Measurements from ENCODE around the gene RIMBP2. TPM values are rescaled to one million over a fixed set of nuclear protein-coding genes. Genes with fewer than 3 reads are reported as not detected.

Gene RIMBP2, protein sequence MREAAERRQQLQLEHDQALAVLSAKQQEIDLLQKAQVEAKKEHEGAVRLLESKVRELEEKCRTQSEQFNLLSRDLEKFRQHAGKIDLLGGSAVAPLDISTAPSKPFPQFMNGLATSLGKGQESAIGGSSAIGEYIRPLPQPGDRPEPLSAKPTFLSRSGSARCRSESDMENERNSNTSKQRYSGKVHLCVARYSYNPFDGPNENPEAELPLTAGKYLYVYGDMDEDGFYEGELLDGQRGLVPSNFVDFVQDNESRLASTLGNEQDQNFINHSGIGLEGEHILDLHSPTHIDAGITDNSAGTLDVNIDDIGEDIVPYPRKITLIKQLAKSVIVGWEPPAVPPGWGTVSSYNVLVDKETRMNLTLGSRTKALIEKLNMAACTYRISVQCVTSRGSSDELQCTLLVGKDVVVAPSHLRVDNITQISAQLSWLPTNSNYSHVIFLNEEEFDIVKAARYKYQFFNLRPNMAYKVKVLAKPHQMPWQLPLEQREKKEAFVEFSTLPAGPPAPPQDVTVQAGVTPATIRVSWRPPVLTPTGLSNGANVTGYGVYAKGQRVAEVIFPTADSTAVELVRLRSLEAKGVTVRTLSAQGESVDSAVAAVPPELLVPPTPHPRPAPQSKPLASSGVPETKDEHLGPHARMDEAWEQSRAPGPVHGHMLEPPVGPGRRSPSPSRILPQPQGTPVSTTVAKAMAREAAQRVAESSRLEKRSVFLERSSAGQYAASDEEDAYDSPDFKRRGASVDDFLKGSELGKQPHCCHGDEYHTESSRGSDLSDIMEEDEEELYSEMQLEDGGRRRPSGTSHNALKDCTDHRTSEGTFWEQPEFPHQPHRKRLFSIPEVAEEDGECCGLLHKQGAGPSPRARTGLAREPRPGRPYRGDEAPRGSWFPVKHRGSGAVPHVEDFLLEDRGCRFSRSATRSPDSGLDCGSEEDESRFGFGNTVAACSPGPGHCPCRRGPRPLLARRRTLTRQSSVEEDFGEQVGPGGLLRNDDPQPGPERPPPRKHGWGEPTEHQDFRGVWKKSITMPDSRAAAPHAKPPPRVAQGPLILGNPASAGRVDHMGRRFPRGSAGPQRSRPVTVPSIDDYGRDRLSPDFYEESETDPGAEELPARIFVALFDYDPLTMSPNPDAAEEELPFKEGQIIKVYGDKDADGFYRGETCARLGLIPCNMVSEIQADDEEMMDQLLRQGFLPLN (N-terminal part only)
- 1 to 10 TPM in 2 of 4 donors, under 1 TPM in 1, not detected in 1; 0.22 to 1.4 (median 1.2) TPM for total RNA-seq

DNA sequence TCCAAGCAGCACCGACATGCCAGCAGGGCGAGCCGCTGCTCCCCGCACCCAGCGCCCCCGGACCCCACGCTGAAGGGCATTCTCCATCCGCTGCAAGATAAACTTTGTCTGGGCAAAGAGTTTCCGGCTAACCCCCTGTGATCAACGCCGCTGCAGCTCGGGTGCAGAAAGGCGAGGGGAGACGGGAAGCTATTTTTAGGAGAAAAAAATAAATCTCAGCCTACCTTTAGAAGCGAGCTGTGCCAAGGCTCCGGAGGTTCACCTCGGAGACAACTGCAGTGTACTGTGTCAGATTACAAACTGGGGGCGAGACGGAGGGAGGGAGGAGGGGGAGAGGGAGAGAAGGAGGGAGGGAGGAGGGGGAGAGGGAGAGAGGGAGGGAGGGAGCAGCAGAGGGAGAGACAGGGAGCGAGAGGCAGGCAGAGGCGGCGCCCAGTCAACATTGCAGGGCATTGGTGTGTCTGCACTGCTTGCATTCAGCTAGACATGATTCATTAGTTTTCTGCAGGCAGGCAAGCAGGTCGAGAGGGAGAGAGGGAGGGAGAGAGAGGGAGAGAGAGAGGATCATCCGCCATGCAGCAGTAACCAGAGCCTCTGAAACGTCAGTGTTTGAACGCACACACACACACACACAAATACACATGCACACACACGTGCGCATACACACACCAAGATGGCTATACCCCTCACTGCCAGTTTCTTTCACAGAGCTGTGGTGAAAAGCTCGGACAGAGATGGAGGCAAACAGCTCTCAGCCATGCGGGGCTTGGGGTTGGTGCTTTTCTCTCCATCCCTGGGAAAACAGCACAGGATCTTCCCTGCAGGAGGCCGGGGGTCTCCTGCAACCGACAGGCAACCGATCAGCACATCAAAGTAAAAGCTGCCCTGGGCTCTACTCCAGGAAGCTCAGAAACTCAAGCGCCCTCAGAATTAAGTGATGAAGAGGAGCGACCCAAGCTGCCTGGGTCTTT lies at the start of gene RIMBP2:
Gene RIMBP2 (minus strand): TSS at position 302 of the 971 bp plus-strand sequence. CDS start 237,286 bp downstream, outside the sequence.
- peaks cover 0 to 37% (median 11%) of the 10 kb centered on the region in 4 donors for H3K4me1 ChIP-seq
- no peak for DNase-seq (ENCODE audit: low spot score in 2 of 2)
- H3K9me3 ChIP-seq = peaks cover 0 to 12% (median 0%) of the 10 kb centered on the region in 4 donors
- WGBS, 2 donors = 2% methylated on average over 32 to 34 of the region's 35 CpGs
- H3K27me3 ChIP-seq = peaks cover 0 to 39% of the 10 kb centered on the region in 2 donors
- H3K27ac ChIP-seq = peak within 1 kb of the TSS in 1 of 4 donors; percentile 41
- TF ChIP-seq EP300 (IDR thresholded peaks at IDR 0.05) = no peak
- no peak for TF ChIP-seq POLR2A (IDR thresholded peaks at IDR 0.05)
- TF ChIP-seq, protein P1, sequence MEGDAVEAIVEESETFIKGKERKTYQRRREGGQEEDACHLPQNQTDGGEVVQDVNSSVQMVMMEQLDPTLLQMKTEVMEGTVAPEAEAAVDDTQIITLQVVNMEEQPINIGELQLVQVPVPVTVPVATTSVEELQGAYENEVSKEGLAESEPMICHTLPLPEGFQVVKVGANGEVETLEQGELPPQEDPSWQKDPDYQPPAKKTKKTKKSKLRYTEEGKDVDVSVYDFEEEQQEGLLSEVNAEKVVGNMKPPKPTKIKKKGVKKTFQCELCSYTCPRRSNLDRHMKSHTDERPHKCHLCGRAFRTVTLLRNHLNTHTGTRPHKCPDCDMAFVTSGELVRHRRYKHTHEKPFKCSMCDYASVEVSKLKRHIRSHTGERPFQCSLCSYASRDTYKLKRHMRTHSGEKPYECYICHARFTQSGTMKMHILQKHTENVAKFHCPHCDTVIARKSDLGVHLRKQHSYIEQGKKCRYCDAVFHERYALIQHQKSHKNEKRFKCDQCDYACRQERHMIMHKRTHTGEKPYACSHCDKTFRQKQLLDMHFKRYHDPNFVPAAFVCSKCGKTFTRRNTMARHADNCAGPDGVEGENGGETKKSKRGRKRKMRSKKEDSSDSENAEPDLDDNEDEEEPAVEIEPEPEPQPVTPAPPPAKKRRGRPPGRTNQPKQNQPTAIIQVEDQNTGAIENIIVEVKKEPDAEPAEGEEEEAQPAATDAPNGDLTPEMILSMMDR (IDR thresholded peaks at IDR 0.05) = no peak
- peak within 1 kb of the TSS in 2 of 4 donors; percentile 0 to 46 for H3K4me3 ChIP-seq
- no peaks in the 10 kb centered on the region for H3K36me3 ChIP-seq

DNA sequence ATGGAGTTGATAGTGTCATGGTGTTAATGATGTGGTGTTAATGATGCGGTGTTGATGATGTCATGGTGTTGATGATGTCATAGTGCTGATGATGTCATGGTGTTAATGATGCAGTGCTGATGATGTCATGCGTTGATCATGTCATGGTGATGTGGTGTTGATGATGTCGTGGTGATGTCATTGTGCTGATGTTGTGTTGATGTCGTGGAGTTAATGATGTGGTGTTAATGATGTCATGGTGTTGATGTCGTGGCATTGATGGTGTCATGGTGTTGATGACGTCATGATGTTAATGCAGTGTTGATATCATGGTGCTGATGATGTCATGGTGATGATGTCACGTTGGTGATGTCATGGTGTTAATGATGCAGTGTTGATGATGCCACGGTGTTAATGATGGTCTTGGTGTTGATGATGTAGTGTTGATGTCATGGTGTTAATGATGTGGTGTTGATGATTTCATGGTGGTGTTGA lies 49.1 kb upstream of the RIMBP2 start:
- peaks cover 0 to 20% of the 10 kb centered on the region in 2 donors for H3K27me3 ChIP-seq
- TF ChIP-seq POLR2A (IDR thresholded peaks at IDR 0.05) (no peak), EP300 (IDR thresholded peaks at IDR 0.05) (no peak)
- TF ChIP-seq, protein P1 (IDR thresholded peaks at IDR 0.05) = no peak

DNA sequence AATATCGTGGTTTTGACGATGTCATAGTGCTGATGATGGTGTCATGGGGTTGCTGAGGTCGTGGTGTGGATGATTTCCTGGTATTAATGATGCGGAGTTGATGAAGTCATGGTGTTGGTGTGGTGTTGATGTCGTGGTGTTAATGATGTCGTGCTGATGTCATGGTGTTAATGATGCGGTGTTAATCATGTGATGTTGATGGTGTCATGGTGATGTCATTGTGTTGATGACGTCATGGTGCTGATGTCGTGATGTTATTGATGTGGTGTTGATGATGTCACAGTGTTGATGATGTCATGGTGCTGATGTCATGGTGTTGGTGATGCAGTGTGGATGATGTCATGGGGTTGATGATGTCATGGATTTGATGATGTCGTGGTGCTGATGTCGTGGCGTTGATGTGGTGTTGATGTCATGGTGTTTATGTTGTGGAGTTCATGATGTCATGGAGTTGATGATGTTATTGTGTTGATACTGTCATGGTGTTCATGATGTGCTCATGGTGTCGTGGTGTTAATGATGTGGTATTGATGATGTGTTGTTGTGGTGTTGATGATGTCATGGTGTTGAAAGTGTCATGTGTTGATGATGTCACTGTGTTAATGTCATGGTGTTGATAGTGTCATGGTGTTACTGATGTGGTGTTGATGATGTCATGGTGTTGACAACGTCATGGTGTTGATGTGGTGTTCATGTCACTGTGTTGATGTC lies 48.5 kb upstream of the RIMBP2 start:
- H3K27ac ChIP-seq = no peak overlapping the region
- no peaks in the 10 kb centered on the region for H3K4me1 ChIP-seq
- H3K36me3 ChIP-seq = no peaks in the 10 kb centered on the region
- no peak overlapping the region for H3K4me3 ChIP-seq
- H3K27me3 ChIP-seq = peaks cover 0 to 20% of the 10 kb centered on the region in 2 donors
- no peaks in the 10 kb centered on the region for H3K9me3 ChIP-seq
- no peak for DNase-seq (ENCODE audit: low spot score in 2 of 2)
- TF ChIP-seq, protein P1 (IDR thresholded peaks at IDR 0.05) = no peak
- TF ChIP-seq POLR2A (IDR thresholded peaks at IDR 0.05) (no peak), EP300 (IDR thresholded peaks at IDR 0.05) (no peak)
- 94% methylated on average over 14 of the region's 14 CpGs for WGBS, 2 donors

More for the DNA sequence above, 49.1 kb upstream of the RIMBP2 start:
- WGBS, 2 donors = 91 to 93% methylated on average over 8 of the region's 8 CpGs
- no peak for DNase-seq (ENCODE audit: low spot score in 2 of 2)
- H3K9me3 ChIP-seq = no peaks in the 10 kb centered on the region
- H3K36me3 ChIP-seq = no peaks in the 10 kb centered on the region
- no peak overlapping the region for H3K4me3 ChIP-seq
- no peak overlapping the region for H3K27ac ChIP-seq
- no peaks in the 10 kb centered on the region for H3K4me1 ChIP-seq

DNA sequence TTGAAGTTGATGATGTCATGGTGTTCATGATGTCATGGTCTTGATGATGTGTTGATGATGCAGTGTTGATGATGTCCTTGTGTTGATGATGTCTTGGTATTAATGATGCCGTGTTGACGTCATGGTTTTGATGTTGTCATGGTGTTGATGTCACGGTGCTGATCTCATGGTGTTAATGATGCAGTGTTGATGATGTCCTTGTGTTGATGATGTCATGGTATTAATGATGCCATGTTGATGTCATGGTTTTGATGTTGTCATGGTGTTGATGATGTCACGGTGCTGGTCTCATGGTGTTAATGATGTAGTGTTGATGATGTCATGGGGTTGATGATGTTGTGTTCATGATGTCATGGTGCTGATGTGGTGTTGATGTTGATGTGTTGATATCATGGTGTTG lies 48.0 kb upstream of the RIMBP2 start:
- TF ChIP-seq EP300 (IDR thresholded peaks at IDR 0.05) (no peak), POLR2A (IDR thresholded peaks at IDR 0.05) (no peak)
- 89 to 96% methylated on average over 4 of the region's 4 CpGs for WGBS, 2 donors
- no peak for DNase-seq (ENCODE audit: low spot score in 2 of 2)

More for the DNA sequence above, 48.0 kb upstream of the RIMBP2 start:
- Histone ChIP-seq H3K27me3 (peaks cover 0 to 20% of the 10 kb centered on the region in 2 donors), H3K36me3 (no peaks in the 10 kb centered on the region), H3K4me1 (no peaks in the 10 kb centered on the region), H3K27ac (no peak overlapping the region), H3K9me3 (no peaks in the 10 kb centered on the region), H3K4me3 (no peak overlapping the region)

Data from tibial nerve (tissue), 4 donors.